Rectal smooth muscle tissue (tissue), 1 donor: ENCODE measurements around the gene RUSF1.
A peak's percentile ranks its signal among the peaks of the same experiment; 100 is the strongest.
"Not testable (repeated sequence)": the region's sequence is repeated elsewhere in the genome, so short reads cannot be mapped to it uniquely, and the experiment has no call there.

Experiments
- H3K27ac ChIP-seq: one replicate; pipeline ENCODE4 v1.7.0; 2013; ENCODE audit warnings: low read depth, low read length, inconsistent platforms
- H3K27me3 ChIP-seq: one replicate; pipeline ENCODE4 v1.7.0; 2013; ENCODE audit warnings: low read length; ENCODE audit not compliant: control insufficient read depth, insufficient read depth
- H3K36me3 ChIP-seq: one replicate; pipeline ENCODE4 v1.7.0; 2013; ENCODE audit warnings: low read length; ENCODE audit not compliant: control insufficient read depth, insufficient read depth
- H3K4me1 ChIP-seq: one replicate; pipeline ENCODE4 v1.7.0; 2013; ENCODE audit warnings: low read length; ENCODE audit not compliant: control insufficient read depth, insufficient read depth
- H3K4me3 ChIP-seq: one replicate; pipeline ENCODE4 v1.7.0; 2013; ENCODE audit warnings: low read length
- H3K9ac ChIP-seq: one replicate; pipeline ENCODE4 v1.7.0; 2013; ENCODE audit warnings: low read length

The RUSF1 gene

DNA sequence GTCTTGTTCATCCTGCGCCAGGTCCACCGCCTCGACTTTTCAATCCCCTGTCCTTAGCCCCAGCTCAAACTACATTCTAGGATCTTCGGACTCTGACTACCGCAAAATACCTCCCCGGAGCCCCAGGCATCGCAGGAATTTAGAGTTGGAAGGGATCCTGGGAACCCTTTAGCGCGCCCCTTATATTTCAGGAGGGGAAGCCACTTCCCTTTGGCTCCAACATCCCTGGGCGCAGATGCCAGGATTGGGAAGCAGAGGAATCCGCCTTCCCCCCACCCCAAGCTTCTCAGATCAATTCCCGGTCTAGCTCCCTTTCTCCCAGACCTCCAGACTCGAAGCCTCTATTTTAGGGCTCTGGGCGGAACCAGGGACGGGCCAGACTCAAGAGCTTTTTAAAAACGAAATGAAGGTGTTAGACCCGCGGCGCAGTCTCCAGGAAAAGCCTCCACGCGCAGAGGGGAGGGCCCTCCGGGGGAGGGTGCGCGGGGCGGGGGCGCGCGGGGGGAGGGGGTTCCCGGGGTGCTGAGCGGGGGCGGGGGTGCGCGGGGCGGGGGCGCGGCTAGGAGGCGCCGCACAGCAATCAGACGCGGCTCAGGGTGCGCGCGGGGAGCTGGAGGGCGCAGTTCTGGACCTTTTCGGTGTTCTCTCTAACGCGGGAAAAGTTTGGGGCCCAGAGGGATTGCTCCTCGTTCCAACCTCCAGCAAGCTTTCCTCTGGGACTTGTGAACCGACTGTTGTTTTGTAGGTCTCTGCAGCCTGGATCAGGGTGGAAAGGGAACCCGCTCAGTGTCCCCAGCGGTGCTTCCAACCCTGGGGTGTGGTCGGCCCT is 21.1 kb upstream of the RUSF1 start:
- Histone ChIP-seq H3K9ac (no peak overlapping the region), H3K4me3 (peak overlapping the region; percentile 45), H3K27me3 (no peaks in the 10 kb centered on the region), H3K36me3 (no peaks in the 10 kb centered on the region), H3K4me1 (peaks cover 3% of the 10 kb centered on the region), H3K27ac (no peak overlapping the region)

GRCh38 chr16:31528523-31529107 is 20.4 kb upstream of the RUSF1 start:
- H3K27me3 ChIP-seq: no peaks in the 10 kb centered on the region
- no peaks in the 10 kb centered on the region for H3K36me3 ChIP-seq
- H3K9ac ChIP-seq: no peak overlapping the region
- H3K27ac ChIP-seq: no peak overlapping the region
- peaks cover 3% of the 10 kb centered on the region for H3K4me1 ChIP-seq
- H3K4me3 ChIP-seq: peak overlapping the region; percentile 14

DNA sequence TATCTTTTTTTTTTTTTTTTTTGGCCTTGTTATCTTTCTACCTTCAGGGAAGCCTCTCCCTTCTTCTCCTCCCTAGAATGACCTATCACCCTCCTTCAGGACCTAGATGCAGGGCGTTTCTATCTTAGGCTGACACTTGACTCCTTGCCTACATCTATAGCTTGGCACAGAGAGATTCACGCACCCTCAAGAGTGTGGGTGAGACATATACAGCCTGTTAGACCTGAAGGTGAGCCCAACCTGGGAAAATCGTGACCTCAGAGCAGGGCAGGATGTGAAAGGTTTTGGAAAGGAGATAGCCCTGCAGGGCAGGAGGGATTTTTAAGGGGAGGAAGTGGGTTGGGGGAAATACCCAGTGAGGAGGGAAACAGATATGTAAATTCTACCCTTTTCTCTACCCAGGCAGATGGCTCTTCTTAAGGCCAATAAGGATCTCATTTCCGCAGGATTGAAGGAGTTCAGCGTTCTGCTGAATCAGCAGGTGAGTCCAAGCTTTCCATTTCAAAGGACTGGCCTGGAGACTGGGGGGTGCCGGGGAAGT is 19.6 kb upstream of the RUSF1 start, which contains the start of gene AHSP:
Gene AHSP, plus strand, starts transcription at position 167 of the 541 bp plus-strand sequence. Its CDS starts 240 bp downstream, at position 407.
- H3K36me3 ChIP-seq: no peaks in the 10 kb centered on the region
- no peak within 1 kb of the TSS for H3K9ac ChIP-seq
- peaks cover 3% of the 10 kb centered on the region for H3K4me1 ChIP-seq
- H3K4me3 ChIP-seq: peak within 1 kb of the TSS; percentile 14
- no peaks in the 10 kb centered on the region for H3K27me3 ChIP-seq
- H3K27ac ChIP-seq: no peak within 1 kb of the TSS

DNA sequence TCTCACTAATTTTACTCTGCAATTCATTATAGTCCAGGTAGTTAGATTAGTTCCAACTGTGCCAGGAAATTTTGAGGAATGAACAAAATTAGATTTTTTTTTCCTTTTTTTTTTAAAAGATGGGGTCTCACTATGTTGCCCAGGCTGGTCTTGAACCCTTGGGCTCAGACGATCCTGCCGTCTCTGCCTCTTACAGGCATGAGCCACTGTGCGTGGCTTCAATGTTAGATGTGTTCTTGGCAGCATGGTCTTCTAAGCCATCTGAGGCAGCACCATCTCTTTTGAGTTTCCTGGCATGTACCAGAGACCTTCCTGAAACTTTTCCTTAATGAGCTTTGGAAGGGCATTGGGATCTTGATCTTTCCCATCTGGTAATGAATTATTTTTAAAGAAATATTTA is 16.9 kb upstream of the RUSF1 start:
- H3K4me3 ChIP-seq: no peak overlapping the region
- no peak overlapping the region for H3K9ac ChIP-seq
- no peaks in the 10 kb centered on the region for H3K36me3 ChIP-seq
- H3K27me3 ChIP-seq: no peaks in the 10 kb centered on the region
- H3K4me1 ChIP-seq: peaks cover 3% of the 10 kb centered on the region
- H3K27ac ChIP-seq: no peak overlapping the region

DNA sequence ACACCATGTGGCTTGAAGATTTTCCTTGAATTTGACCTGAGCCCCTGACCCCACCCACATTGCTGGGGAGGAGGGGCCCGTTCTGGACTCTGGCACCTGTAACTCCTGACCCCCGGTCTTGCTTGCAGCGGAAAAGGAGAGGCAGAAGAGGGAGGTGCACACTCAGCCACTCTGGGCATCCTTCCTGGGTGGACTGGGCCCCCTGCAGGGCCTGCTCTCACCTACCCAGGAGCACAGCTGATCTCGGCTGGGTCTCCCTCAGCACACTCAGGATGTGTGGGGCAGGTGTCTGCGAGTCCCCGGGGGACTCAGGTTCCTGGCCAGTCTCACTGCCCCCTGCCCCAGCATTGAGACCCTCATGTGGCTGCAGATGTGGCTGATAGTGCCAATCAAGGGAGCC is 15.6 kb upstream of the RUSF1 start:
- H3K27me3 ChIP-seq, H3K4me1 ChIP-seq, H3K27ac ChIP-seq, H3K36me3 ChIP-seq, H3K4me3 ChIP-seq, H3K9ac ChIP-seq: not testable (repeated sequence)

- Histone ChIP-seq H3K27me3 (no peaks in the 10 kb centered on the region), H3K9ac (no peak overlapping the region), H3K4me1 (no peaks in the 10 kb centered on the region), H3K27ac (no peak overlapping the region), H3K36me3 (no peaks in the 10 kb centered on the region), H3K4me3 (no peak overlapping the region)
Observed at GRCh38 chr16:31522071-31522470, 13.9 kb upstream of the RUSF1 start.

DNA sequence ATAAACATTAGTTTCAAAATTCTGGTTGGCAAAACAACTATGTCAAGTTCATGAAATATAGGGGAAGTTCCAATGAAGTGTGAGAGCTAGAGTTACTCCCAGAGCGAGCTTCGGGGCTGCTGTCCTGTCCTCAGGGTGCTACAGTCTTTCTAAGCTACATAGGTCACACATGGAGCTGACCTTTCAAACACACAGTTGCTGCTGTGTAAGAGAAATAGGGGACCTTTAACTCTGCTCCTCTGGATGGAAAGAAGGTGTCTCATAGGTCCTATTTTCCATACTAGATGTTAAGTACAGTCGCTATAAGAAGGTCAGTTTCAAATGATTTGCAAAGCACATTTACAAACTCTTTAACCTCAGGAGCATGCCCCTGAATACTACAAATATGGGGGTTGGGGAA is 13.2 kb upstream of the RUSF1 start:
- Histone ChIP-seq H3K4me3 (no peak overlapping the region), H3K36me3 (no peaks in the 10 kb centered on the region), H3K27ac (no peak overlapping the region), H3K27me3 (no peaks in the 10 kb centered on the region), H3K9ac (no peak overlapping the region), H3K4me1 (no peaks in the 10 kb centered on the region)

- Histone ChIP-seq H3K4me1 (no peaks in the 10 kb centered on the region), H3K36me3 (no peaks in the 10 kb centered on the region), H3K4me3 (no peak overlapping the region)
Observed at GRCh38 chr16:31519759-31520431, 11.7 kb upstream of the RUSF1 start.

GRCh38 chr16:31517800-31518402 is 9.7 kb upstream of the RUSF1 start:
- Histone ChIP-seq H3K27me3 (no peaks in the 10 kb centered on the region), H3K9ac (no peak overlapping the region), H3K27ac (no peak overlapping the region), H3K36me3 (no peaks in the 10 kb centered on the region), H3K4me3 (no peak overlapping the region), H3K4me1 (no peaks in the 10 kb centered on the region)

More at GRCh38 chr16:31519759-31520431, 11.7 kb upstream of the RUSF1 start:
- no peak overlapping the region for H3K27ac ChIP-seq
- no peak overlapping the region for H3K9ac ChIP-seq
- H3K27me3 ChIP-seq: no peaks in the 10 kb centered on the region

GRCh38 chr16:31513884-31514283 is 5.7 kb upstream of the RUSF1 start:
- Histone ChIP-seq H3K27me3 (no peaks in the 10 kb centered on the region), H3K4me1 (peaks cover 3% of the 10 kb centered on the region), H3K36me3 (no peaks in the 10 kb centered on the region), H3K27ac (no peak overlapping the region), H3K9ac (no peak overlapping the region), H3K4me3 (no peak overlapping the region)

- Histone ChIP-seq H3K27me3 (no peaks in the 10 kb centered on the region), H3K27ac (no peak overlapping the region), H3K4me1 (peaks cover 6% of the 10 kb centered on the region), H3K36me3 (no peaks in the 10 kb centered on the region), H3K4me3 (no peak overlapping the region), H3K9ac (no peak overlapping the region)
Observed at GRCh38 chr16:31513126-31513525, 4.9 kb upstream of the RUSF1 start.

GRCh38 chr16:31508706-31509195 is 560 bp upstream of the RUSF1 start:
- peak overlapping the region; percentile 99 for H3K9ac ChIP-seq
- H3K27me3 ChIP-seq: no peaks in the 10 kb centered on the region
- H3K36me3 ChIP-seq: no peaks in the 10 kb centered on the region
- peak overlapping the region; percentile 98 for H3K4me3 ChIP-seq
- peak overlapping the region; percentile 95 for H3K27ac ChIP-seq
- H3K4me1 ChIP-seq: peaks cover 14% of the 10 kb centered on the region
